Activated CD4-positive, alpha-beta T cell treated with anti-CD3 and anti-CD28 coated beads, Interleukin-2, amount 10 ng/mL, durations not matched to agents 7 days and 5 days (primary cell): Measurements from ENCODE around the gene LRRC72. TPM values are rescaled to one million over a fixed set of nuclear protein-coding genes. Genes with fewer than 3 reads are reported as not detected.
"Not testable (repeated sequence)": the region's sequence is repeated elsewhere in the genome, so short reads cannot be mapped to it uniquely, and the experiment has no call there.

ENCODE experiments used
- CTCF ChIA-PET: fragments of 350-600 bp; sonication (Branson Sonifier 250); formaldehyde crosslinking; loops from one replicate; lab custom pipeline; 2021; ENCODE audit warnings: antibody characterized with exemption; lab: Charles Lee
- POLR2A ChIA-PET: fragments of 350-600 bp; sonication (Branson Sonifier 250); formaldehyde crosslinking; loops from one replicate; lab custom pipeline; 2021; ENCODE audit warnings: antibody characterized with exemption; lab: Charles Lee
- DNase-seq: peaks from one replicate; pipeline ENCODE4 v3.0.0-alpha.2; 2020
- H3K27ac Mint-ChIP-seq: one replicate; pipeline ENCODE4 v1.8.0; 2021; ENCODE audit warnings: mild to moderate bottlenecking, moderate library complexity, mixed read lengths
- H3K27me3 Mint-ChIP-seq: one replicate; pipeline ENCODE4 v1.8.0; 2021; ENCODE audit warnings: mixed read lengths
- H3K36me3 Mint-ChIP-seq: one replicate; pipeline ENCODE4 v1.8.0; 2021; ENCODE audit warnings: low read depth, mixed read lengths
- H3K4me1 Mint-ChIP-seq: one replicate; pipeline ENCODE4 v1.8.0; 2021; ENCODE audit warnings: mixed read lengths
- H3K4me3 Mint-ChIP-seq: one replicate; pipeline ENCODE4 v1.8.0; 2021; ENCODE audit warnings: mild to moderate bottlenecking, moderate library complexity, mixed read lengths
- H3K9me3 Mint-ChIP-seq: one replicate; pipeline ENCODE4 v1.8.0; 2021; ENCODE audit warnings: mixed read lengths
- total RNA-seq, 2 experiments: library from RNA; stranded (reverse); gene quantifications; one replicate each; pipeline ENCODE4 v1.2.3, GENCODE V29; 2021

Gene LRRC72
- total RNA-seq, 2 experiments from 2014 or later, result not detected

DNA sequence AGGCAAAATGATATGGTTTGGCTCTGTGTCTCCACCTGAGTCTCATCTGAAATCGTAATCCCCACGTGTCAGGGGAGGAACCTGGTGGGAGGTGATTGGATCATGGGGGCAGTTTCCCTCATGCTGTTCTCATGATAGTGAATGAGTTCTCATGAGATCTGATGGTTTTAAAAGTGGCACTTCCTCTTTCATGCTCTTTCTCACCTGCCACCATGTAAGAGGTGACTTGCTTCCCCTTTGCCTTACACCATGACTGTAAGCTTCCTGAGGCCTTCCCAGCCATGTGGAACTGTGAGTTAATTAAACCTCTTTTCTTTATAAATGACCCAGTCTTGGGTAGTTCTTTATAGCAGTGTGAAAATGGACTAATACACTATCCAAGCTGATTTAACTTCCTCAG, 13.9 kb downstream of the LRRC72 start:
- H3K27ac Mint-ChIP-seq, POLR2A ChIA-PET, H3K4me1 Mint-ChIP-seq, H3K9me3 Mint-ChIP-seq, CTCF ChIA-PET, H3K4me3 Mint-ChIP-seq, DNase-seq, H3K27me3 Mint-ChIP-seq, H3K36me3 Mint-ChIP-seq: not testable (repeated sequence)

DNA sequence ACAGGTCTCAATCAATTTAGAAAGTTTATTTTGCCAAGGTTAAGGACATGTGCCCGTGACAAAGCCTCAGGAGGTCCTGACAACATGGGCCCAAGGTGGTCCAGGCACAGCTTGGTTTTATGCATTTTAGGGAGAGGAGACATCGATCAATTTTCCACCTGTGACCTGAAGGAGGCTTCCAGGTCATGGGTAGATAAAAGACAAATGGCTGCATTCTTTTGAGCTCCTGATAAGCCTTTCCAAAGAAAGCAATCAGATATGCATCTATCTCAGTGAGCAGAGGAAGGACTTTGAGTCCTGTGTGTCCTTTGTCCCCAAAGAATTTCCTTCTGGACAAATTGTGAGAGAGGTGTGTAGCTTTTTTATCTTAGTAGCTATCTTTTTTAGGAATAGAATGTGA, 15.8 kb downstream of the LRRC72 start:
- Mint-ChIP-seq H3K9me3 (no peaks in the 10 kb centered on the region), H3K36me3 (no peaks in the 10 kb centered on the region), H3K27me3 (no peaks in the 10 kb centered on the region), H3K4me1 (no peaks in the 10 kb centered on the region), H3K27ac (no peak overlapping the region), H3K4me3 (no peak overlapping the region)
- DNase-seq, result no peak
- ChIA-PET CTCF (interaction anchor here (1.7 kb wide), 1 partner anchor 10 kb away, joined by 3 read pairs; no protein-coding TSS in a partner anchor), POLR2A (no interaction called here)

DNA sequence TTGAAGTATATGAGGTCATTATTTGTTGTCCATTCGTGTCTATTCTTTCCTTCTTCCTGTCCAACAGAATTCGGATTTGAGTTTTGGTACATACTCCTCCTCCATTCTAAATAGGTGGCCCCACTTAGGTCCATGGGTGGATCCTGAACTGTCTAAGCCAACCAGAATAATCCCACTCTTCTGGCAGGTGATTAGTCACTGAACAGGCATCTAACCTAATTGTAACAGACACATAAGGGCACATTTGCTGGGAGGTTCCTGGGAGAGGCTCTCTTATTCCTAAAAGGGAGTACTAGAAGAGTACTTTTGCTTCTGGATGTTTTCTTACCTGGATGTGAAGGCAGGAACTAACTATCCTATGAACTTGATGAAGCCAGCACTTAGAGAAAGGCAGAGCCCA, 16.8 kb downstream of the LRRC72 start:
- H3K4me3 Mint-ChIP-seq, result no peak overlapping the region
- no peaks in the 10 kb centered on the region for H3K36me3 Mint-ChIP-seq
- H3K27ac Mint-ChIP-seq, result no peak overlapping the region
- ChIA-PET POLR2A (no interaction called here), CTCF (interaction anchor here (1.7 kb wide), 1 partner anchor 9 kb away, joined by 3 read pairs; no protein-coding TSS in a partner anchor)
- H3K9me3 Mint-ChIP-seq, result no peaks in the 10 kb centered on the region
- H3K4me1 Mint-ChIP-seq, result no peaks in the 10 kb centered on the region
- no peak for DNase-seq
- H3K27me3 Mint-ChIP-seq, result no peaks in the 10 kb centered on the region

GRCh38 chr7:16546921-16547505, 20.4 kb downstream of the LRRC72 start:
- ChIA-PET CTCF (no interaction called here), POLR2A (no interaction called here)
- Mint-ChIP-seq H3K27ac (no peak overlapping the region), H3K4me3 (no peak overlapping the region), H3K4me1 (no peaks in the 10 kb centered on the region), H3K36me3 (no peaks in the 10 kb centered on the region), H3K27me3 (no peaks in the 10 kb centered on the region), H3K9me3 (no peaks in the 10 kb centered on the region)
- DNase-seq, result no peak

- Mint-ChIP-seq H3K4me1 (no peaks in the 10 kb centered on the region), H3K9me3 (no peaks in the 10 kb centered on the region), H3K27me3 (peaks cover 3% of the 10 kb centered on the region), H3K36me3 (no peaks in the 10 kb centered on the region), H3K4me3 (no peak overlapping the region), H3K27ac (no peak overlapping the region)
- DNase-seq, result no peak
- ChIA-PET POLR2A (no interaction called here), CTCF (no interaction called here)
These were observed 21.8 kb downstream of the LRRC72 start for GRCh38 chr7:16548428-16548827.

DNA sequence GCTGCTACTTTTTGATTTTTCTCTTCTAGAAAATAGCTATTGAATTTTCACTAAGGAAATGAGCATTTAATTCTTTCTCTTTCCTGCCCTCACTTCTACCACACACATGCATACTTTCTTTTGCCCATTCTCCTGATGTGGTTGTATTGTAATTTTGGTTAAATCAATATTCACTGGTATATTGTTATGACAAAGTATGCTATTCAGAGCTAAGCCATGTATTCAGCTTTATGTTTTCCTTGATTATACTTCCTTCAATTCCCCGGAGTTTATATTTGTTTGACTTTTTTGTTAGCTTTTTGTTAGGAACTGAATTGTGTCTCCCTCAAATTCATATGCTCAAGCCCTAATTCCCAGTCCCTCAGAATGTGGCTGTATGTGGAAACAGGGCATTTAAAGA, 24.0 kb downstream of the LRRC72 start:
- DNase-seq, result no peak
- no peaks in the 10 kb centered on the region for H3K36me3 Mint-ChIP-seq
- no peak overlapping the region for H3K4me3 Mint-ChIP-seq
- H3K27me3 Mint-ChIP-seq, result peaks cover 3% of the 10 kb centered on the region
- no peaks in the 10 kb centered on the region for H3K4me1 Mint-ChIP-seq
- ChIA-PET POLR2A (no interaction called here), CTCF (interaction anchor here (1.7 kb wide), 1 partner anchor 14 kb away, joined by 6 read pairs; no protein-coding TSS in a partner anchor)
- H3K9me3 Mint-ChIP-seq, result no peaks in the 10 kb centered on the region
- no peak overlapping the region for H3K27ac Mint-ChIP-seq

GRCh38 chr7:16554518-16555236, 28.1 kb downstream of the LRRC72 start:
- Mint-ChIP-seq H3K4me1 (no peaks in the 10 kb centered on the region), H3K9me3 (no peaks in the 10 kb centered on the region), H3K36me3 (no peaks in the 10 kb centered on the region), H3K4me3 (no peak overlapping the region), H3K27ac (no peak overlapping the region), H3K27me3 (peaks cover 3% of the 10 kb centered on the region)
- ChIA-PET POLR2A (no interaction called here), CTCF (no interaction called here)
- DNase-seq, result no peak

DNA sequence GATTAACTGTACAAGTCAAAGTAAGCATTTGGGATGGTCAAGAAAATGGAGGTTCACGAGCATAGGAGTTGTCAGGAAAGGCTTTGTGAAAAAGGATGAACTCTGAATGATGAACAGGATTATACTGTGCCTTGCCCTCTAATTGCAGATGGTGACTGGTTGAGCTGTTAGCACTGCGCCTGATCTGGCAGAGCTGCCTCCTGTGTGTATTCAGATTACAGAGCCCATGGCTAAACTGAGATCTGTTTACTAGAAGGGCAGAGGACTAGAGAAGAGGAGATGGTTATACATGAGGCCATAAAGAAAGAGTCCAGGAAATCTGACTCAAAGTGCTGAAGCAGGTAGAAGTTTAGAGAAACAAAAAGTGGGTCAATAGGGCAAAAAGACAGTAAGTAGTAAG, 29.7 kb downstream of the LRRC72 start:
- ChIA-PET CTCF (no interaction called here), POLR2A (no interaction called here)
- Mint-ChIP-seq H3K27me3 (peaks cover 3% of the 10 kb centered on the region), H3K36me3 (no peaks in the 10 kb centered on the region), H3K27ac (no peak overlapping the region), H3K9me3 (no peaks in the 10 kb centered on the region), H3K4me3 (no peak overlapping the region), H3K4me1 (no peaks in the 10 kb centered on the region)
- no peak for DNase-seq

DNA sequence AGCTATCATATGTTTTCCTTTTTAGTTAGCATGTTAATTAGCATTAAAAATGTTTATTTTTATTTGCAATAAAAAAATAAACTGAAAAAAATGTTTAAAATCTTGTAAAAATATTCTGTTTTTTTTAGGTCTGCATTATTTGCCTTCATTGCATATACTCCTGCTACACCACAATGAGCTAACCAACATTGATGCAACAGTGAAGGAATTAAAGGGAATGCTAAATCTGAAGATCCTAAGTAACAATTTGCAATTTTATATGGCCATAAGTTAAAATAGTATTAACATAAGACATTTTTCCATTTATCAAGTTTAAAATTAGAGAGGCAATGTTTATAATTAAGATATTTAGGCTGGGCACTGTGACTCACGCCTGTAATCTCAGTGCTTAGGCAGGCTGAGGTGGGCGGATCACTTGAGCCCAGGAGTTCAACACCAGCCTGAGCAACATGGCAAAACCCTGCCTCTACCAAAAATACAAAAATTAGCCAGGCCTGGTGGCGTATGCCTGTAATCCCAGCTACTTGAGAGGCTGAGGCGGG, 32.2 kb downstream of the LRRC72 start:
- CTCF ChIA-PET, result no interaction called here
- POLR2A ChIA-PET, result no interaction called here

GRCh38 chr7:16559497-16560179, 33.0 kb downstream of the LRRC72 start:
- no peak overlapping the region for H3K27ac Mint-ChIP-seq
- no peak for DNase-seq
- H3K36me3 Mint-ChIP-seq, result no peaks in the 10 kb centered on the region
- ChIA-PET CTCF (interaction anchor here (0.7 kb wide), 1 partner anchor 18 kb away, joined by 3 read pairs; no protein-coding TSS in a partner anchor), POLR2A (no interaction called here)
- H3K4me3 Mint-ChIP-seq, result no peak overlapping the region
- no peaks in the 10 kb centered on the region for H3K9me3 Mint-ChIP-seq
- peaks cover 17% of the 10 kb centered on the region for H3K4me1 Mint-ChIP-seq
- H3K27me3 Mint-ChIP-seq, result no peaks in the 10 kb centered on the region

More for the DNA sequence above, 32.2 kb downstream of the LRRC72 start:
- no peaks in the 10 kb centered on the region for H3K27me3 Mint-ChIP-seq
- H3K36me3 Mint-ChIP-seq, result no peaks in the 10 kb centered on the region
- peaks cover 9% of the 10 kb centered on the region for H3K4me1 Mint-ChIP-seq
- no peak for DNase-seq
- no peak overlapping the region for H3K4me3 Mint-ChIP-seq
- H3K27ac Mint-ChIP-seq, result no peak overlapping the region
- H3K9me3 Mint-ChIP-seq, result no peaks in the 10 kb centered on the region

DNA sequence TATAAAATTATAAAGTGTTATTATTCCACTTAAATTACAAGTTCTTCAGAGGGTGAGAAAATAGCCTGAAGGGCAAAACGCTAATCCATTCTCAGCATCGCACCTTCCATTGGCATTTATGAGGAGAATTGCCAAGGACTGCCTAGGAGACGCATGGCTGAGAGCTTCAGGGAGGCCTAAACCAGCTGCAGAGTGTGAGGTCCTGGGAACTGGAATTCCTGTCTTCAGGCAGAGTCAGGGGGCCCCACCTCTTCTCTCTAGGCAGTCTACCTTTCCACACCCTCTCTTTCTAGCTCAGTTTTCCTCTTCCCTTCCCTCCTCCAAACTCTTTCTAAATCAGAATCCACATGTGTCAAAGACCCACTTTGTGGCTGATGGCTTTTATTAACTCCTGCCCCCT, 35.3 kb downstream of the LRRC72 start:
- no peak for DNase-seq
- no peaks in the 10 kb centered on the region for H3K36me3 Mint-ChIP-seq
- POLR2A ChIA-PET, result no interaction called here
- no peaks in the 10 kb centered on the region for H3K9me3 Mint-ChIP-seq
- H3K27me3 Mint-ChIP-seq, result no peaks in the 10 kb centered on the region
- CTCF ChIA-PET, result no interaction called here
- no peak overlapping the region for H3K4me3 Mint-ChIP-seq
- peaks cover 23% of the 10 kb centered on the region for H3K4me1 Mint-ChIP-seq
- H3K27ac Mint-ChIP-seq, result no peak overlapping the region

DNA sequence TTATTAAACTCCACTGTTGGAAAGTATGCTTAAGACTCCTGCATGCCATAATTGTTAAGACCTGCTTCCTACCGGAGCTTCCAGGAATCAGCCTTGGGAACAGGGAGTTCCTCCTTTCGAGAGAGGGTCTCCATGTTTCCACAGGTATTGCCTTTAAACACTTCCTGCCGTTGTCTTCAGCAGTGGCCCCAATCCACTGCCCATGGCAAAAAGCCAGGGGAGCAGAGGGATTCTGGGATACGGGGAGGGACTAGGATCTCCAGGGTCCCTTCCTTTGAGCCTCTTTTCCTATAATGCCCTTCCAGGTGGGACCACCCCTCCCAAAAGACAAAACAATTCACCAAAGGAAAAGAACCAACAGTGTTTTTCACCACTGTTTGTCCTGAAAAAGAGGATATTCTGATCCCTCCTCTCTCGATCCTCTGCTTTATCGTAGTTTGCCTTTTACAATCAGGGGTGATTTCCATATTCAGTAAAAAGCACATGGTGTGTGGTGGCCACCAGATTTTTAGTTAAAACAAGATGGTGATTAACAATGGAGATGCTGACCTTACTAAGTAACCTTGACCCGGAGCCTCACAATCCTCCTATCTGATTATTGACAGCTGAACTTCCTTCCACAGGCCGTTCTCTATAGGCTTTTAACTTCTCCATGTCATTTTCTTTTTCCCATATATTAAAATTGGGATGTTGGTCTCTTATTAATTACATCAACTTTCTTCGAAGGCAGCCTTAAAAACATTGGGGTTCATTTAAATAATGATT, 36.0 kb downstream of the LRRC72 start:
- ChIA-PET POLR2A (no interaction called here), CTCF (no interaction called here)
- Mint-ChIP-seq H3K9me3 (no peaks in the 10 kb centered on the region), H3K4me3 (no peak overlapping the region), H3K27ac (peak overlapping the region; percentile 48), H3K27me3 (peaks cover 2% of the 10 kb centered on the region), H3K4me1 (peaks cover 23% of the 10 kb centered on the region), H3K36me3 (no peaks in the 10 kb centered on the region)
- no peak for DNase-seq
